ENCODE data around the gene KCNT1.

KCNT1 gene

GRCh38 chr9:135787317-135787716 is 85.3 kb downstream of the KCNT1 start:
- no peak for DNase-seq

- no peak for DNase-seq
Observed at GRCh38 chr9:135787776-135788575, 86.0 kb downstream of the KCNT1 start.

- DNase-seq = no peak
Observed at GRCh38 chr9:135788576-135789300, 86.8 kb downstream of the KCNT1 start.

- DNase-seq = no peak
Observed at GRCh38 chr9:135789838-135790291, 87.9 kb downstream of the KCNT1 start.

- DNase-seq = no peak
Observed at GRCh38 chr9:135790356-135790755, 88.4 kb downstream of the KCNT1 start.

GRCh38 chr9:135790850-135791249 is 88.9 kb downstream of the KCNT1 start:
- DNase-seq = no peak

GRCh38 chr9:135791431-135792267 is 89.7 kb downstream of the KCNT1 start:
- DNase-seq = no peak

- DNase-seq = no peak
Observed at GRCh38 chr9:135792268-135793128, 90.5 kb downstream of the KCNT1 start.

GRCh38 chr9:135793221-135794056 is 91.5 kb downstream of the KCNT1 start:
- no peak for DNase-seq

GRCh38 chr9:135794057-135794335 is 92.0 kb downstream of the KCNT1 start:
- no peak for DNase-seq

- no peak for DNase-seq
Observed at GRCh38 chr9:135794361-135794885, 92.4 kb downstream of the KCNT1 start.

GRCh38 chr9:135795391-135795790 is 93.4 kb downstream of the KCNT1 start:
- DNase-seq = no peak

GRCh38 chr9:135796784-135797485 is 95.0 kb downstream of the KCNT1 start:
- DNase-seq = no peak

- peak; percentile 29 for DNase-seq
Observed at GRCh38 chr9:135797507-135798262, 95.7 kb downstream of the KCNT1 start.

GRCh38 chr9:135798263-135798585 is 96.2 kb downstream of the KCNT1 start:
- no peak for DNase-seq

GRCh38 chr9:135799261-135799660 is 97.3 kb downstream of the KCNT1 start:
- DNase-seq = no peak

- no peak for DNase-seq
Observed at GRCh38 chr9:135801070-135801469, 99.1 kb downstream of the KCNT1 start.

- DNase-seq = no peak
Observed at GRCh38 chr9:135802876-135803419, 101.0 kb downstream of the KCNT1 start.

- no peak for DNase-seq
Observed at GRCh38 chr9:135803441-135803840, 101.5 kb downstream of the KCNT1 start.
